HEK293 (cell line): ENCODE results near the gene TENT4B.

Source experiments
- CTCF ChIA-PET: fragments of 350-600 bp; formaldehyde crosslinking; extraction: SDS; loops from one replicate; lab custom pipeline; 2021; ENCODE audit warnings: antibody characterized with exemption; lab: Yijun Ruan, JAX
- POLR2A ChIA-PET: fragments of 300-600 bp; formaldehyde crosslinking; extraction: SDS; loops from one replicate; lab custom pipeline; 2020; ENCODE audit warnings: antibody characterized with exemption, inconsistent platforms; lab: Yijun Ruan, JAX
- H3K27ac ChIP-seq: fragments of 200-500 bp; sonication (Bioruptor generic); 2 replicates; pipeline ENCODE4 v1.5.1; 2014; ENCODE audit warnings: low read depth, low read length, control low read depth, inconsistent platforms; ENCODE audit errors: extremely low read depth
- H3K36me3 ChIP-seq, 2 experiments: fragments of 200-500 bp in 1 of 2; sonication (Bioruptor generic) in 1 of 2; 1 replicate in 1 of 2; 2 replicates in 1 of 2; pipeline ENCODE4 v1.5.1; 2014 to 2017; ENCODE audit warnings: inconsistent platforms in 2 of 2, low read length in 2 of 2; ENCODE audit not compliant: control insufficient read depth in 2 of 2, insufficient read depth in 1 of 2
- H3K4me1 ChIP-seq: fragments of 200-500 bp; sonication (Bioruptor generic); 2 replicates; pipeline ENCODE4 v1.5.1; 2014; ENCODE audit warnings: mild to moderate bottlenecking, low read length, inconsistent platforms; ENCODE audit not compliant: control insufficient read depth, insufficient read depth
- H3K4me3 ChIP-seq: 2 replicates; pipeline ENCODE4 v1.5.1; 2011; ENCODE audit warnings: low read depth, mild to moderate bottlenecking, control low read depth, low read length, moderate library complexity
- H3K9me3 ChIP-seq: fragments of 200-500 bp; sonication (Bioruptor generic); 2 replicates; pipeline ENCODE4 v1.5.1; 2014; ENCODE audit warnings: low read depth, low read length, inconsistent platforms; ENCODE audit not compliant: control insufficient read depth, insufficient read depth
- KLF17 ChIP-seq: fragments of 450-650 bp; formaldehyde crosslinking; IDR thresholded peaks from 2 replicates; pipeline ENCODE4 v1.5.1; 2016; ENCODE audit warnings: missing biosample characterization, missing genetic modification characterization
- MYNN ChIP-seq: fragments of 450-650 bp; formaldehyde crosslinking; IDR thresholded peaks from 2 replicates; pipeline ENCODE4 v1.5.1; 2016; ENCODE audit warnings: missing biosample characterization, missing genetic modification characterization, borderline replicate concordance
- PRDM10 ChIP-seq: fragments of 450-650 bp; formaldehyde crosslinking; IDR thresholded peaks from 2 replicates; pipeline ENCODE4 v1.5.1; 2016; ENCODE audit warnings: missing biosample characterization, missing genetic modification characterization
- TCF7L2 ChIP-seq: IDR thresholded peaks from 2 replicates; pipeline ENCODE4 v1.6.1; 2011; ENCODE audit warnings: low read depth, mild to moderate bottlenecking, inconsistent platforms, low read length, moderate library complexity, borderline replicate concordance
- ZBTB1 ChIP-seq: fragments of 450-650 bp; formaldehyde crosslinking; IDR thresholded peaks from 2 replicates; pipeline ENCODE4 v1.5.1; 2016; ENCODE audit warnings: missing biosample characterization, missing genetic modification characterization
- ZBTB49 ChIP-seq: fragments of 450-650 bp; formaldehyde crosslinking; IDR thresholded peaks from 2 replicates; pipeline ENCODE4 v1.5.1; 2016; ENCODE audit warnings: missing biosample characterization, missing genetic modification characterization, low read depth
- ZNF2 ChIP-seq: fragments of 450-650 bp; formaldehyde crosslinking; IDR thresholded peaks from 2 replicates; pipeline ENCODE4 v1.5.1; 2016; ENCODE audit warnings: missing biosample characterization, missing genetic modification characterization
- ZNF354C ChIP-seq: fragments of 450-650 bp; formaldehyde crosslinking; IDR thresholded peaks from 2 replicates; pipeline ENCODE4 v1.5.1; 2016; ENCODE audit warnings: missing biosample characterization, missing genetic modification characterization, low read depth, borderline replicate concordance
- ZNF404 ChIP-seq: fragments of 450-650 bp; formaldehyde crosslinking; IDR thresholded peaks from 2 replicates; pipeline ENCODE4 v1.5.1; 2017; ENCODE audit warnings: missing biosample characterization, missing genetic modification characterization
- ZNF426 ChIP-seq: fragments of 450-650 bp; formaldehyde crosslinking; IDR thresholded peaks from 2 replicates; pipeline ENCODE4 v1.5.1; 2017; ENCODE audit warnings: missing biosample characterization, missing genetic modification characterization, mild to moderate bottlenecking, inconsistent platforms, moderate library complexity
- ZNF518A ChIP-seq: fragments of 450-650 bp; formaldehyde crosslinking; conservative IDR thresholded peaks from 2 replicates; pipeline ENCODE4 v1.5.1; 2016; ENCODE audit warnings: low read depth, missing biosample characterization, missing genetic modification characterization
- ZNF558 ChIP-seq: fragments of 450-650 bp; formaldehyde crosslinking; IDR thresholded peaks from 2 replicates; pipeline ENCODE4 v1.5.1; 2016; ENCODE audit warnings: missing biosample characterization, missing genetic modification characterization
- ZNF610 ChIP-seq: fragments of 450-650 bp; formaldehyde crosslinking; IDR thresholded peaks from 2 replicates; pipeline ENCODE4 v1.5.1; 2016; ENCODE audit warnings: missing biosample characterization, missing genetic modification characterization, borderline replicate concordance
- ZNF639 ChIP-seq: fragments of 450-650 bp; formaldehyde crosslinking; IDR thresholded peaks from 2 replicates; pipeline ENCODE4 v1.5.1; 2016; ENCODE audit warnings: missing biosample characterization, missing genetic modification characterization
- ZSCAN18 ChIP-seq: fragments of 450-650 bp; formaldehyde crosslinking; IDR thresholded peaks from 2 replicates; pipeline ENCODE4 v1.5.1; 2016; ENCODE audit warnings: missing biosample characterization, missing genetic modification characterization

Gene TENT4B

GRCh38 chr16:50137268-50137667, 15.8 kb upstream of the TENT4B start (continued):
- TF ChIP-seq ZNF518A (tag by site-specific recombination) (no peak), PRDM10 (tag by site-specific recombination) (peak; percentile 69), ZNF558 (no peak)

- no peak overlapping the region for H3K4me3 ChIP-seq
- ChIA-PET POLR2A (interaction anchor here (0.7 kb wide), 1 partner anchor 72 kb away, joined by 3 read pairs; no protein-coding TSS in a partner anchor), CTCF (no interaction called here)
- no peaks in the 10 kb centered on the region for H3K4me1 ChIP-seq
- H3K9me3 ChIP-seq, result no peaks in the 10 kb centered on the region
- H3K36me3 ChIP-seq, result no peaks in the 10 kb centered on the region
- TF ChIP-seq ZNF610 (tag by site-specific recombination) (no peak), TCF7L2 (no peak), ZNF426 (no peak), KLF17 (no peak), ZNF2 (tag by site-specific recombination) (no peak), ZNF639 (tag by site-specific recombination) (no peak)
- H3K27ac ChIP-seq, result no peak overlapping the region
Observed at GRCh38 chr16:50139580-50139979, 13.5 kb upstream of the TENT4B start.

GRCh38 chr16:50144211-50144610, 8.9 kb upstream of the TENT4B start:
- Histone ChIP-seq H3K4me3 (no peak overlapping the region), H3K9me3 (no peaks in the 10 kb centered on the region), H3K36me3 (no peaks in the 10 kb centered on the region), H3K4me1 (0 out of 2 replicates have a peak, but pooled peaks cover 4% of the 10 kb centered on the region)
- POLR2A ChIA-PET, result no interaction called here
- CTCF ChIA-PET, result interaction anchor here (0.7 to 1.6 kb wide), 3 partner anchors 8 to 67 kb away, joined by 3 to 11 read pairs (median 5); no protein-coding TSS in a partner anchor
- TF ChIP-seq ZBTB1 (tag by site-specific recombination), result no peak
- TF ChIP-seq ZNF354C (tag by site-specific recombination), result no peak
- no peak for TF ChIP-seq ZSCAN18 (tag by site-specific recombination)
- no peak for TF ChIP-seq ZBTB49 (tag by site-specific recombination)
- no peak for TF ChIP-seq MYNN (tag by site-specific recombination)
- TF ChIP-seq ZNF404 (tag by site-specific recombination), result no peak
- TF ChIP-seq, all 188 proteins: peak for 0
- H3K27ac ChIP-seq, result no peak overlapping the region
